Measurements from ENCODE around the gene RHBDD2. TPM values are rescaled to one million over a fixed set of nuclear protein-coding genes. Genes with fewer than 3 reads are reported as not detected.
A peak's percentile ranks its signal among the peaks of the same experiment; 100 is the strongest.
"Not testable (repeated sequence)": the region's sequence is repeated elsewhere in the genome, so short reads cannot be mapped to it uniquely, and the experiment has no call there.

RHBDD2 gene
- total and polyA plus RNA-seq, 8 donors, result 38.4 to 69.0 (median 46.7) TPM

GRCh38 chr7:75896803-75897327, 18.0 kb downstream of the RHBDD2 start:
- Histone ChIP-seq H3K27me3 (no peaks in the 10 kb centered on the region), H3K9me3 (no peaks in the 10 kb centered on the region), H3K4me3 (no peak overlapping the region), H3K4me1 (peaks cover 4 to 11% of the 10 kb centered on the region in 2 donors), H3K36me3 (no peaks in the 10 kb centered on the region), H3K27ac (no peak overlapping the region)
- intact Hi-C loops (cut with DNase I), result no loop called here
- no peak for TF ChIP-seq CTCF (IDR thresholded peaks at IDR 0.05)
- ATAC-seq, result no peak
- DNase-seq, result peak in 1 of 4 donors; percentile 29

GRCh38 chr7:75900617-75901315, 21.9 kb downstream of the RHBDD2 start:
- no peaks in the 10 kb centered on the region for H3K27me3 ChIP-seq
- DNase-seq, result no peak
- no peak for TF ChIP-seq CTCF (IDR thresholded peaks at IDR 0.05)
- peaks cover 5 to 7% of the 10 kb centered on the region in 2 donors for H3K4me1 ChIP-seq
- no peak for ATAC-seq
- intact Hi-C loops (cut with DNase I), result no loop called here
- H3K36me3 ChIP-seq, result no peaks in the 10 kb centered on the region
- no peak overlapping the region for H3K4me3 ChIP-seq
- no peak overlapping the region for H3K27ac ChIP-seq
- H3K9me3 ChIP-seq, result no peaks in the 10 kb centered on the region

- Histone ChIP-seq H3K27ac (peak overlapping the region; percentile 54 to 75), H3K9me3 (no peaks in the 10 kb centered on the region), H3K27me3 (no peaks in the 10 kb centered on the region), H3K4me3 (peak overlapping the region in 1 of 2 donors; percentile 1), H3K36me3 (no peaks in the 10 kb centered on the region), H3K4me1 (peaks cover 13 to 17% of the 10 kb centered on the region in 2 donors)
- DNase-seq (peak; percentile 63 to 86 (median 84)), ATAC-seq (peak; percentile 88)
- intact Hi-C loops (cut with DNase I), result no loop called here
- TF ChIP-seq CTCF (IDR thresholded peaks at IDR 0.05), result no peak
These were observed 27.2 kb downstream of the RHBDD2 start for GRCh38 chr7:75905785-75906604.

GRCh38 chr7:75906991-75907667, 28.3 kb downstream of the RHBDD2 start:
- Histone ChIP-seq H3K27ac (no peak overlapping the region), H3K27me3 (no peaks in the 10 kb centered on the region), H3K4me1 (peaks cover 13 to 20% of the 10 kb centered on the region in 2 donors), H3K9me3 (no peaks in the 10 kb centered on the region), H3K36me3 (no peaks in the 10 kb centered on the region), H3K4me3 (no peak overlapping the region)
- no peak for TF ChIP-seq CTCF (IDR thresholded peaks at IDR 0.05)
- ATAC-seq (peak; percentile 8), DNase-seq (no peak)
- intact Hi-C loops (cut with DNase I), result no loop called here

- H3K27ac ChIP-seq; H3K27me3 ChIP-seq; H3K4me3 ChIP-seq; H3K9me3 ChIP-seq; H3K36me3 ChIP-seq; DNase-seq; intact Hi-C loops (cut with DNase I); ATAC-seq: not testable (repeated sequence)
- H3K4me1 ChIP-seq, result peaks cover 13 to 20% of the 10 kb centered on the region in 2 donors
These were observed 28.8 kb downstream of the RHBDD2 start for GRCh38 chr7:75907668-75908039.
